Astrocyte (in vitro differentiated cells and primary cell): ENCODE data around the gene CTXND1.

Source experiments
- EZH2 ChIP-seq: IDR thresholded peaks from 2 replicates; pipeline ENCODE4 v1.6.1; 2012; ENCODE audit warnings: mild to moderate bottlenecking, low read length, inconsistent platforms; ENCODE audit not compliant: insufficient read depth
- TF ChIP-seq, protein P1 (sequence below): IDR thresholded peaks from 2 replicates; pipeline ENCODE4 v1.5.1; 2011; ENCODE audit warnings: low read depth, mild to moderate bottlenecking, inconsistent platforms, low read length, moderate library complexity; ENCODE audit not compliant: insufficient read depth

- TF ChIP-seq, protein P1, sequence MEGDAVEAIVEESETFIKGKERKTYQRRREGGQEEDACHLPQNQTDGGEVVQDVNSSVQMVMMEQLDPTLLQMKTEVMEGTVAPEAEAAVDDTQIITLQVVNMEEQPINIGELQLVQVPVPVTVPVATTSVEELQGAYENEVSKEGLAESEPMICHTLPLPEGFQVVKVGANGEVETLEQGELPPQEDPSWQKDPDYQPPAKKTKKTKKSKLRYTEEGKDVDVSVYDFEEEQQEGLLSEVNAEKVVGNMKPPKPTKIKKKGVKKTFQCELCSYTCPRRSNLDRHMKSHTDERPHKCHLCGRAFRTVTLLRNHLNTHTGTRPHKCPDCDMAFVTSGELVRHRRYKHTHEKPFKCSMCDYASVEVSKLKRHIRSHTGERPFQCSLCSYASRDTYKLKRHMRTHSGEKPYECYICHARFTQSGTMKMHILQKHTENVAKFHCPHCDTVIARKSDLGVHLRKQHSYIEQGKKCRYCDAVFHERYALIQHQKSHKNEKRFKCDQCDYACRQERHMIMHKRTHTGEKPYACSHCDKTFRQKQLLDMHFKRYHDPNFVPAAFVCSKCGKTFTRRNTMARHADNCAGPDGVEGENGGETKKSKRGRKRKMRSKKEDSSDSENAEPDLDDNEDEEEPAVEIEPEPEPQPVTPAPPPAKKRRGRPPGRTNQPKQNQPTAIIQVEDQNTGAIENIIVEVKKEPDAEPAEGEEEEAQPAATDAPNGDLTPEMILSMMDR: no peak
- no peak for TF ChIP-seq EZH2
These were observed 40.0 kb downstream of the CTXND1 start for GRCh38 chr15:80211976-80212375.
